Thoracic aorta (tissue), 2 donors: Measurements from ENCODE around the gene SLC2A2. TPM values are rescaled to one million over a fixed set of nuclear protein-coding genes. Genes with fewer than 3 reads are reported as not detected.

Source experiments
- ATAC-seq: fragments of 150-250 bp; one replicate; pipeline ENCODE4 v1.8.0; 2017; ENCODE audit warnings: low read depth; ENCODE audit not compliant: insufficient number of reproducible peaks, low FRiP score
- DNase-seq: peaks from one replicate; pipeline ENCODE4 v3.0.0-alpha.2; 2020; ENCODE audit warnings: low spot score
- H3K27ac ChIP-seq, 2 donors: fragments of 200-600 bp; sonication (generic); 1 replicate in 1 of 2; 2 replicates in 1 of 2; pipeline ENCODE4 v1.5.1; 2016; ENCODE audit warnings: mild to moderate bottlenecking in 2 of 2, moderate library complexity in 2 of 2
- H3K27me3 ChIP-seq: fragments of 200-600 bp; sonication (generic); replicated peaks from 2 replicates; pipeline ENCODE4 v1.6.0; 2016; ENCODE audit warnings: mild to moderate bottlenecking; ENCODE audit not compliant: insufficient read depth
- H3K36me3 ChIP-seq: fragments of 200-600 bp; sonication (generic); one replicate; pipeline ENCODE4 v1.5.1; 2016
- H3K4me1 ChIP-seq, 2 donors: fragments of 200-600 bp; sonication (generic); 1 replicate in 1 of 2; 2 replicates in 1 of 2; pipeline versions ENCODE4 v1.5.1 to v1.6.0; 2016; ENCODE audit warnings: low read depth in 2 of 2, mild to moderate bottlenecking in 1 of 2; ENCODE audit not compliant: control insufficient read depth in 1 of 2
- H3K4me3 ChIP-seq: fragments of 200-600 bp; sonication (generic); 2 replicates; pipeline ENCODE4 v1.5.1; 2016; ENCODE audit warnings: mild to moderate bottlenecking
- H3K9me3 ChIP-seq: fragments of 200-600 bp; sonication (generic); 2 replicates; pipeline ENCODE4 v1.5.1; 2016
- total RNA-seq, 2 donors: library from RNA; depleted of rRNA; stranded (reverse); fragments of >200 nt; gene quantifications; one replicate each; pipeline versions ENCODE4 v1.1.0 to v1.2.3, GENCODE V29; 2016
- TF ChIP-seq, protein P1 (sequence below): fragments of 200-600 bp; sonication (generic); IDR thresholded peaks from one replicate; pipeline ENCODE4 v1.5.1; 2019; ENCODE audit warnings: antibody characterized with exemption

The SLC2A2 gene
- total RNA-seq, 2 donors from 2014 or later: not detected

DNA sequence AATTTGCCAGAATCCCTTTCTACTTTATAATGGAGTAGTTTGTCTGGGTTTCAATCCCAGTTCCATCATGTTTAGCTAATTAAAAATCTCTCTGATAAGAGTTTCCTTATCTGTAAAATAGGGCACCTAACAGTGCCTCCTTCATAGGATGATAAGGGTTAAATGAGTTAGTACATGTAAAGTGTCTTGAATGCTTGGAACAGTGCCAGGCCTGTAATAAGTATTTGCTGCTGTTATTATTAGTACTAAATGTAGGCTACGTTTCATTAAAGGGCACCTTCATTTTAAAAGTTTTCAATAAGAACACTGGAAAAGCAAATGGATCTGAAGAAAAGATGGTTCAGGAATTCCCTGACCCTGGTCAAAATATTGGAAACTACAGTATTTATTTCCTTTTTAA is 11.8 kb upstream of the SLC2A2 start:
- ATAC-seq (no peak), DNase-seq (no peak)
- TF ChIP-seq, protein P1, sequence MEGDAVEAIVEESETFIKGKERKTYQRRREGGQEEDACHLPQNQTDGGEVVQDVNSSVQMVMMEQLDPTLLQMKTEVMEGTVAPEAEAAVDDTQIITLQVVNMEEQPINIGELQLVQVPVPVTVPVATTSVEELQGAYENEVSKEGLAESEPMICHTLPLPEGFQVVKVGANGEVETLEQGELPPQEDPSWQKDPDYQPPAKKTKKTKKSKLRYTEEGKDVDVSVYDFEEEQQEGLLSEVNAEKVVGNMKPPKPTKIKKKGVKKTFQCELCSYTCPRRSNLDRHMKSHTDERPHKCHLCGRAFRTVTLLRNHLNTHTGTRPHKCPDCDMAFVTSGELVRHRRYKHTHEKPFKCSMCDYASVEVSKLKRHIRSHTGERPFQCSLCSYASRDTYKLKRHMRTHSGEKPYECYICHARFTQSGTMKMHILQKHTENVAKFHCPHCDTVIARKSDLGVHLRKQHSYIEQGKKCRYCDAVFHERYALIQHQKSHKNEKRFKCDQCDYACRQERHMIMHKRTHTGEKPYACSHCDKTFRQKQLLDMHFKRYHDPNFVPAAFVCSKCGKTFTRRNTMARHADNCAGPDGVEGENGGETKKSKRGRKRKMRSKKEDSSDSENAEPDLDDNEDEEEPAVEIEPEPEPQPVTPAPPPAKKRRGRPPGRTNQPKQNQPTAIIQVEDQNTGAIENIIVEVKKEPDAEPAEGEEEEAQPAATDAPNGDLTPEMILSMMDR: no peak
- H3K4me3 ChIP-seq: no peak overlapping the region
- H3K27me3 ChIP-seq: no peaks in the 10 kb centered on the region
- H3K27ac ChIP-seq: no peak overlapping the region
- H3K36me3 ChIP-seq: no peaks in the 10 kb centered on the region
- no peaks in the 10 kb centered on the region for H3K4me1 ChIP-seq
- no peaks in the 10 kb centered on the region for H3K9me3 ChIP-seq

DNA sequence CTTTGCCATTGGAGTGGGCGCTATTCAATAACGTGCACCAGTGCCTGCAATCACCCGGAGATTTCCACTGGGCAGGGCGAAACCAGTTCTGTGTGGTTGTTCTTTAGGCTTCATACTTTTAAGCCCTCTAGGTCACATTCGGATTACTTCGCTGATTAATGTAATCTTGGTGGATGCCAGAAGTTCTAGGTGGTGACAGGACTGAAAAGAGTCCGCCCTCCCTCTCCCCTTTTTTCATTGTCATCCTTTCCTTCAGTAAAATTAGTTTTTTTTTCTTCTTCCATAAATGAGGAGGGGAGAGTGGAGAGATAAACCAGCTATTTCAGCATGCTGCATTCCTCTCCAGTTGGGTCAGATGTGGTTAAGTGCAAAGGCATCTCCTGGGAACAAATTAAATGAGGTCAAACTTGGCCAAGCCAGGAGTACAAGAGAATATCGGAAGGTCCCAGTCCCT is 2.3 kb upstream of the SLC2A2 start:
- H3K4me3 ChIP-seq: peak overlapping the region; percentile 53
- TF ChIP-seq, protein P1: no peak
- DNase-seq: no peak
- no peaks in the 10 kb centered on the region for H3K9me3 ChIP-seq
- peaks cover 0 to 14% of the 10 kb centered on the region in 2 donors for H3K4me1 ChIP-seq
- H3K36me3 ChIP-seq: no peaks in the 10 kb centered on the region
- H3K27ac ChIP-seq: peak overlapping the region in 1 of 2 donors; percentile 37
- no peaks in the 10 kb centered on the region for H3K27me3 ChIP-seq
- no peak for ATAC-seq

DNA sequence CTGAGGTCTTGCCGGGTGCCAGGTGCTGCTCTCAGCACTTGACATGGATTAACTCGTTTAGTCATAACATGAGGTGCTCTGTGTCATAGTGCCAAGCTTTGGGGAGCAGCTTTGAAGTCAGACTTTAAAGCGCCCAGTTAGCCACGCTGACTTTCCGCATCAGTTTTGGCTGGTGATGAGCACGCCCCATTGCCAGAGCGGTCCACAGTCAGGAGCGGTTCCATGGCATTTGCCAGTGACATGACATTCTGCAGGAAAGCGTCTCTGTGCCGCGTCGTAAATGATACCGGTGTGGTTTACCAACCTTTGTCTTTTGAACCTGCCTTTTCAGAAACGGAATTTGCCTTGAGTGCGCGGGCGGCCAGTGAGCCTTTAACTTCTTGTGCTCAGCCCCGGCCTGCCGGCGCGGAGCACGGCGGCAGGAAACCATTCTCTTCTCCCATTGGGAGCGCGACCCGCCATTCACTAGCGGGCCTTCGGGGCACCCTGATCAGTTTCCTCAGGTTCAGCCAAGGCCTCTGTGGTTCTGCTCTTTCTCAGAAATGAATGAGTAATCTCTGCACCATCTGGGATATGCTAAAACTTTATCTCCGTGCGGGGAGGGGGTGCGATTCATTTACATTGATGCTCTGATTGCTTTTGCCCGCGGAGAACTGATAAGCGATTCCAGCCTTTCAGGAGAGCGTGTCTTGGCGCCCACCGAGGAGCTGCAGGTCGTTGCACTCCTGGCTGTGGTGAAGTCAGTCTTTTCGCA is 1.7 kb upstream of the SLC2A2 start:
- no peaks in the 10 kb centered on the region for H3K9me3 ChIP-seq
- TF ChIP-seq, protein P1: no peak
- H3K27me3 ChIP-seq: no peaks in the 10 kb centered on the region
- no peaks in the 10 kb centered on the region for H3K36me3 ChIP-seq
- DNase-seq (no peak), ATAC-seq (no peak)
- peak overlapping the region in 1 of 2 donors; percentile 37 for H3K27ac ChIP-seq
- peak overlapping the region; percentile 53 for H3K4me3 ChIP-seq
- H3K4me1 ChIP-seq: peaks cover 0 to 14% of the 10 kb centered on the region in 2 donors

DNA sequence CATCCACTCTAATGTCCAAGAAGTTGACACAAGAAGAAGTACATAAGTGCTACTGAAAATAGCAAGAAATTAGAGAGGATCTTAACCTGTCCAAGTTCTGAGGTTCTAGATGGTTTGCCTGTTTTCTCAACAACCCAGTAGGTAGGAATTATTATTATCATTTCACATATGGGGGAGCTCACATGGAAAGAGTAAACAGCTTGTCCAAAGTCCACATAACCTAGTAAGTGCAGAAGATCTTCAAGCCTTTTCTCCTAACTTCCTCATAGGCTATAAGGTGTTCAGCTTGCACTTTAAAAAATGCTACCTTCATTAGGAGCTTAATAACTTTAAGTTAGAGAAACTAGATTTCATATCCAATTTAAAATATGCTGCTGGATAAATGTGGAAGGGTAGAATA is 3.0 kb downstream of the SLC2A2 start:
- ATAC-seq (no peak), DNase-seq (no peak)
- Histone ChIP-seq H3K27me3 (no peaks in the 10 kb centered on the region), H3K9me3 (no peaks in the 10 kb centered on the region), H3K36me3 (no peaks in the 10 kb centered on the region), H3K4me3 (no peak overlapping the region), H3K4me1 (peaks cover 0 to 2% of the 10 kb centered on the region in 2 donors), H3K27ac (no peak overlapping the region)
- TF ChIP-seq, protein P1: no peak

DNA sequence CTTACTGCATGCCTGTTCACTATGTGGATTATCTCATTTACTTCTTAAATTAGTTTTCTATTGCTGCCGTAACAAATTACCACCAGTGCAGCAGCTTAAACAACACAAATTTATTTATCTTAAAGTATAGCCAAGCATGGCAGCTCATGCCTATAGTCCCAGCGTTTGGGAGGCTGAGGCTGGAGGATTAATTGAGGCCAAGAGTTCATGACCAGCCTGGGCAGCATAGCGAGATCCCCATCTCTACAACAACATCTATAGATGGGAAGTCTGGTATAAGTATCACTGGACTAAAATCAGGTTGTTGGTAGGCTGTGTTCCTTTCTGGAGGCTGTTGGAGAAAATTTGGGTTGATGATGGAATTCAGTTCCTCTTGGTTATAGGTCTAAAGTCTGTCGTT is 5.1 kb downstream of the SLC2A2 start:
- H3K36me3 ChIP-seq: no peaks in the 10 kb centered on the region
- no peak for ATAC-seq

More for the DNA sequence above, 5.1 kb downstream of the SLC2A2 start:
- no peak overlapping the region for H3K4me3 ChIP-seq
- H3K4me1 ChIP-seq: no peaks in the 10 kb centered on the region
- no peak overlapping the region for H3K27ac ChIP-seq
- H3K27me3 ChIP-seq: no peaks in the 10 kb centered on the region
- TF ChIP-seq, protein P1: no peak
- DNase-seq: no peak
- H3K9me3 ChIP-seq: no peaks in the 10 kb centered on the region
